Forelimb muscle (tissue), 1 donor: ENCODE data around the gene NAXE. TPM values are rescaled to one million over a fixed set of nuclear protein-coding genes. Genes with fewer than 3 reads are reported as not detected.
"Not testable (repeated sequence)": the region's sequence is repeated elsewhere in the genome, so short reads cannot be mapped to it uniquely, and the experiment has no call there.

ENCODE experiments used
- DNase-seq: peaks from one replicate; pipeline ENCODE4 v3.0.0-alpha.2; 2013; ENCODE audit warnings: low read depth
- polyA plus RNA-seq: library from polyadenylated mRNA; unstranded; fragments of 120-200 nt; gene quantifications from one replicate; pipeline ENCODE4 v1.2.1, GENCODE V29; 2013; ENCODE audit not compliant: insufficient read length

Gene NAXE
- polyA plus RNA-seq, 1 donor = 26.2 TPM

DNA sequence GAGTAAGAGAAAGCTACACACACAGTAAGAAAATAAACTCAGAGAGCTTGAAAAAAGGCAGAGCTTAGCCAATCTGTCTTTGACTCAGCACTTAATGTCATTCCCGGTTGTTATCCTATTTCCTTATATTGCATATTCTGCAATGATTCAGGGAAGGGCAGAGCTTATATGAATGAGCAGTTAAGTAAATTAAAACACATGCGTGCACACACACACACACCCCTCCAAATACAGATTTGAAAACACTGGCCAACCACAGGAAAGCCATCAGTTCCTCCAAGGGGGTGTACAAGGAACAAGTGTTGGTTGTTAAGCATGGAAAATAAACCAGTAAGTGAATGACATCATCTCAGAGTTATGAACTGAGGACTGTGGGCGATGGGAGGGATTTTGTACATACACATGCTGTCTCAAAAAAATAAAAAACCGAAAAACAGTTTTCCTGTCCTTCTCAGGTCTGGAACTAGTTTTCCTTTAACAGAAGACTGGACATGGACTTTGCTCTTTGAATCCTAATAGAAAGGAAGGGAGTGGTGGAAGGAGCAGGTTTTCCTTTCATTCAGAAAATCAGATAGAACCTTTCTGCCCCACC is 20.2 kb upstream of the NAXE start:
- peak; percentile 28 for DNase-seq

DNA sequence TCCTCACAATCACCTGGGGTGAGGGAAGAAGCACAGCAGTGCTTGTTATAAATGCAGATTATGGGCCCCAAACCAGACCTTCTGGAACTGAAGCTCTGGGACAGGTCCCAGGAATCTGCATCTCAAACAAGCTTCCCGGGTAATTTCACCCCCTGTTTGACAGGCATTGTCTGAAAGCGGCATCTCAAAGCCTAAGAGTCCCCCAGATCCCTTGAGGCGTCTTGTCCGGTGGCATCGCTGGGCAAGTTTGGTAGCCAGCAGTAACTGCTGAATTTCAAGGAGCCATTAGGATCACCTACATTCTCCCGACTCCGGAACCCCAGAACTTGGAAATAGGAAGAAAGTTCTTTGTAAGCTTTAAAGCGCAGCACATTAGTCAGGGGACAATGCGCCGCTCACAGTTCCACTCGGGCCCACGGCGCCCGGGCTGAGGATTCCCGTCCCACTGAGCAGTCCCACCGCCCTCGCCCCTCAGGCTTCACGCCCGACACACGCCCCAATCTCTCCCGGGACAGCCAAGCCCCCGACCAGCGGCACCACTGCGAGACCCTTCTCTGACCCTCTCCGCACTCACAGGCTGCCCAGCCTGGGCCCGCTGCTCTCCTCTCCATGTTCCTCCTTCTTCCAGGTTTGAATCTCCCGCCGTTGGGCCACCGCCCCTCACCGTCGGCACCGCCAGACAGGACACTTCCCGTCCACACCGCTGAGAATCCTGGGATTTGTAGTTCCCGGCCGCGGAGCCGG is 19.5 kb upstream of the NAXE start, which contains the start of gene IQGAP3:
IQGAP3 (minus strand) TSS at position 647 of the 744 bp plus-strand sequence; CDS start at position 611, 36 bp downstream.
- DNase-seq = peak; percentile 47

DNA sequence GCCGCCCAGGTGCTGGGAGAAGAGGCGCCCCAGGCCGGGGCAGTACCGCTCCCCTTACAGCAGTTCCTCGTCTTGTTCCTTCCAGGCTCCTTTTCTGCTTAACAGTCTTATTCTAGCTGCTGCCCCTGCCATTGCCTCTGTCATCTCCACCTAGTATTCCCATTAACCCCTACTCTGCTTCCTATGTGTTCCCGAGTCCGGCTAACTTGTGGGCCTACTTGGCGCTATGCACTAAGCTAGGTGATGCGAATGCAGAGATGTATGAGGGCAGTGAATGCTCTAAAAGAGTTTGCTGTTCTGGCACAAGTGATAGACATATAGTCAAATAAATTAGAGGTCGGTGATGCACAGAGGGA is 18.9 kb upstream of the NAXE start:
- DNase-seq = no peak

DNA sequence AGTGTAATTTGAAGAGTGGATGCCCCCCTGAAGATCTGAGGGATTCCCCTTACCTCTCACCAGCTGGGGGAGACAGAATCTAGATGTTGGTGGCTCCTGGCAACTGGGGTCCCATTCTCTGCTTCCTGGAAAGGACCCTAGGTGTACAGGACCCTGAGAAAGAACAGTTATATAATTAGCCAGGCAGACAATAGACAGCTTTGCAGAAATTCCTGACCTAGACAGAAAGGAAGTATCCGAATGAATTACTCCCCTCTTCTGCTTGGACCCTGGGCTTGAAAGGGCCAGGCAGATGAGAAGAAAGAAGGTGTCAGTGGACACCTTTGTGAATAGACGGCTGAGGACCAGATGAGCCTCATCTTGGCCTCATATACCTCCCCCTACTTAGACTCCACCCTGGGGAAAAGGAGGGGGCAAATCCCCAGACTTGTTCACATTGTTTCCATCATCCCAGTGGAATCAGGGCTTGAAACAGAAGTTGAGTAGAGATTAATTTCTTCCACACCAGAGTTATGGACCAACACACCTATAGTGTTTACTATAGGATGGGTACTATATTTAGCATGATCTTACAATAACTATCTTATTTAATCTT is 17.4 kb upstream of the NAXE start:
- DNase-seq = no peak

DNA sequence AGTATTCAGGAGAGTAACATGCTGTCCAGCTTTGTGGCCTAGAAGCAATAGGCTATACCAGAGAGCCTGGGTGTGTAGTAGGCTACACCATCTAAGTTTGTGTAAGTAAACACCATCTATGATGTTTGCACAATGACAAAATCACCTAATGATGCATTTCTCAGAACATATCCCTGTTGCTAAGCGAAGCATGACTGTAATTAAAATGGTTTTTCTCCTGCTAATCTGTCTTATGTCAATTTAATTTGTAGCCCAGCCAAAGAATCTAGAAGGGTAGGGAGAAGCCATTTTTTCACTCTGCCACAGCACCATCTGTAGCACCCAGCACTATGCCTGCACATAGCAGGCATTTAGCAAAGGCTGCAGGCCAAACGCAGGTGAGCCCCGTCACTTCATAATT is 14.0 kb upstream of the NAXE start:
- DNase-seq = no peak

DNA sequence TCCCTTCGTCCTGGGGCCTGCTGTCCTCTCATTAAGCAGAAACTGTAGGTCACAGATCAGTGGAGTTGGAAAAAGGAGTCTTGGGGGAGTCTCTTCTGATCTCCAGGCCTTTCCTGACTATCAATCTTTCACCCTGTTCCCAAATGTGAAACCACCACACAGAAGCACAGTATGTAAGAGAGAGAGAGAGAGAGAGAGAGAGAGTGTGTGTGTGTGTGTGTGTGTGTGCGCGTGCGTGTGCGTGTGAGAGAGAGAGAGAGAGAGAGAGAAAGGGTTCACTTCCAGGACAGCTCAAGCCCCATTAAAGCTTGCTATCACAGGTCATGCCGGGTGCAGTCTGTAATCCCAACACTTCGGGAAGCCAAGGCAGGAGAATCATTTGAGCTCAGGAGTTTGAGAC is 13.5 kb upstream of the NAXE start:
- DNase-seq = no peak

DNA sequence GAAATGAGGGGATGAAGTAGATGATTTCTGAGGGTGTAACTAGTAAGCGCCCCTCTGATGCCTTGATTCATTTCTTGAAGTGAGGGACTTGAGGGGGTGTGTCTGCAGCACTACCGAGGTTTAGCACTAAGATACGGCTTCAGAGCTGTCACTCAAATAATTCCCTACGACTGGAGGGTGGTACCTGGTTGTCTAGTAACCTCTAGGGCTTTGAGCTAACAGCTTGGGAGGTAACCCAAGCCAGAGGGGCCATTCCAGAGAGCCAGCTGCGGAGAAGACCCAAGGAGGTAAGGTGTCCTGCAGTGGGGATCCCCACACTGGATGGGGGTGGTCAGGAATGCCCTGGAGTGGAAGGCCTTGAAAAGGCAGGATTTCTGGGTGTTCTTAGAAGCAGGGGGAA is 12.1 kb upstream of the NAXE start, which contains the start of gene TTC24:
TTC24 (plus strand) TSS at position 252 of the 400 bp plus-strand sequence. CDS start 1,642 bp downstream, outside the sequence.
- no peak for DNase-seq

DNA sequence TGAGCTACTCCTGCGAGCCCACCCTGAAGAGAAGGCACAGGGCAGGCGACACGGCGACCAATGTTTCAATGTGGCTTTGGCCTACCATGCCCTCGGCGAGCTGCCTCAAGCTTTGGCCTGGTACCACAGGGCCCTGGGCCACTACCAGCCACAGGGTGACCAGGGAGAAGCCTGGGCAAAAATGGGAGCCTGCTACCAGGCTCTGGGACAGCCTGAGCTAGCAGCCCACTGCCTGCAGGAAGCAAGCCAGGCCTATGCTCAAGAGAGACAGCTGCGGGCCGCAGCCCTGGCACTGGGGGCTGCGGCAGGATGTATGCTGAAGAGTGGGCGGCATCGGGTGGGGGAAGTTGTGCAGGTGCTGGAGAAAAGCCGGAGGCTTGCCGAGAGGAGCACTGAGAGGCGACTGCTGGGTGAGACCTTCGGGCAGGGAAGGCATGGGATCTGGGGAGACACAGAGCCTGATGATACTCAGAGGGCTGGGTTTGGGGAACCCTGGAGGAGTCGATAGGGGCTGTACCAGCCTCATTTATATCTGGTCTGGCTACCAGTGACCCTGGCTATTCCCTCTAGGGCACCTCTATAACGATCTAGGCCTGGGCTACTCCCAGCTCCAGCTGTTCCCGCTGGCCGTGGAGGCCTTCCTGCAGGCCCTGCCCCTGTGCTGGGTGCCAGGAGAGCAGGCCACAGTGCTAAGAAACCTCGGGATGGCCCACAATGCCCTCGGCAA is 9.8 kb upstream of the NAXE start:
- no peak for DNase-seq

DNA sequence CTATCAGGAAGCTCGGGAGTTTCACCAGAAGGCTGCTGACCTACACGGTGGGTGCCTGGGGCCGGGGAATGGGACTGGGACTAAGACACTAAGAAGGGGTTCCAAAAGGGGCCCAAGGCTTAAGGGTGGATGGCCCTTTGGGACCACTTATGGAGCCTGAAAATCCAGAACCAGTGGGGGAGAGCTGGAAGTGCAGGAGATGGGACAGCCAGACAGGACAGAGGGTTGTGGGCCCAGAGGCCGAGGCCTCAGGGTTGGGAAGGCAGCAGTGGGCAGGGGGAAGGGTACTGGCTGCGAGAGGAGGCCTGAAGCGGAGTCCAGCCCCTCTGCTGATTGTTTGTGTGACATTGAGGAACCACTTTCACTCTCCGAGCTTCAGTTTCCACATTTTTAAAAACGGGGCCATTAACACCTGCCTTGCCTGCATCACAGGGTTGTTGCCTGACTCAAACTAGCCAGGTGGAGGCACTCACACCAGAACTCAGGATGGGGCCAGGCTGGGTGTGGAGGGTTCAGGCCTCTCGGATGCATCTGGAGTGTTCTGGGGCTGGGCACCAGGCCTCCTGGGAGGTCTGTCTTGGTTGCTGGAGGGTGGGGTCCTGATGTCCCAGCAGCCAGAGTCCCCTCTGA is 9.1 kb upstream of the NAXE start:
- no peak for DNase-seq

DNA sequence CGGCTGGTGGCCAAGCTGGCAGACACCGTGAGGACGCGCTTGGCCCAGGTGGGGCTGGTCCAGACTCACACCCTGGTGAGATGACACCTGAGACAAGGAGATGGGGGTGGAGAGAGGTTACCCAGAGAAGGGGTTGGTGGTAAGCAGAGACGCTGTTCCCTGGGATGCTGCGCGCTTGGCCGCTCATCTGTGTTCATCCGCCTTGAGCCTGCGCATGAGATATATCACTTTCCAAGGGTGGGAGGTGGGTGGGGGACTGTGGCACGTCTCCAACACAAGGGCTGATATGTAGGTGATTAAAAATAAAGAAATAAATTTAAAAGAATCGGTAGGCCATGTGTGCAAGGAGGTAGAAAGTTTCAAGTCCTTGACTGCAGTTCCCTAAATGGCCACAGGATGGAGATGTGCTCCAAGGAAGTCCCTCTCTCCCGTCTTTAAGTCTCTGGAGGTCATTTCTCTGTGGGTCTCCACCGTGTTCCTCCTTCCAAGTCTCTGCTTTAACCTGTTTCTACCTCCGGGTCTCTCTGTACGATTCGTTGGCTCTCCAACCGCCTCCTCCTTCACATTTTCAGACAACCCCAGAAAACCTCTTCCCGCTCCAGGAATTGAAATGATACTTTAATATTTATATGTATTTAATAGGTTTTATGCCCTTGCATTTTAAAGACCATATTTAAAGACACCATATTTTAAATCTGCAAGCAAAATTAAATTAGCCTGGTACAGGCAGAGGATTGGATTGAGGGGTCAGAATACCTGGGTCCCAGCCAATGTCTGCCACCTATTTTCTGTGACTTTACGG is 7.6 kb upstream of the NAXE start:
- DNase-seq = peak; percentile 50

DNA sequence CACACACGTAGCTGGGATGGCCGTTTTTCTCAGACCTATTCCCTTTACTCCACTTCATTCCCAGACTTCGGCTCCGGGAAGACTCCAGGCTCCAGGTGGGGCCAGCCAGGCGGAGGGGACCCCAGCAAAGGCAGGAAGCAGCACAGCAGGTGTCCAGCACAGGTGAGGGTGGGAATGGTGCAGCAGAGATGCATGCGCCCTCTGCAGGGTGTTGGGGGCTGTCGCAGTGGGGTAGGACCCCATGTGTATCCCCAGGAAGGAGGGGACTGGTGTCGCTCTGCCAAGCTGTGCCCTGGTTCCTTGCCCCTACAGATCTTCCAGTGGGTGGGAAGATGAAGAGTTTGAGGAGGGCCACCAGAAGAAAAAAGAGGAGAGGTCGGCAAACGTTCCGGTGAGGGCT is 6.8 kb upstream of the NAXE start:
- no peak for DNase-seq

DNA sequence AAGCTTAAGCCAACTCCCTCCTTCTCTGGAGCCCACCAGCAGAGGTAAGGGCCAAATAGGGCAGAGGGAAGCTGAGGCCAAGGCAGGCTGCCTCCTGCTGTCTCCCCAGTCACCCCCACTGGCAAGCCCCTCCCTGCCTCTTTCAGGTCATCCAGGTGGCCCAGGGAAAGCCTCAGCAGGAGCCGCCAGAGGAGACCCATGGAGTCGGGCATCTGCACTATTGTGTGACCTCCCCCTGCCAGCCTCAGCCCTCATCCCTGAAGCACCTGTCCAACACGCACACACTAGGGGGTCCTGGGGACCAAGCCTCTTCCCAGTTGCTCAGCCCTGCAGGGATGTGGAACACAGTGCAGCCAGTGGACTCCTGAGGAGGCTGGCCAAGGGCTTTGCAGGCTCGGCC is 5.3 kb upstream of the NAXE start:
- no peak for DNase-seq

DNA sequence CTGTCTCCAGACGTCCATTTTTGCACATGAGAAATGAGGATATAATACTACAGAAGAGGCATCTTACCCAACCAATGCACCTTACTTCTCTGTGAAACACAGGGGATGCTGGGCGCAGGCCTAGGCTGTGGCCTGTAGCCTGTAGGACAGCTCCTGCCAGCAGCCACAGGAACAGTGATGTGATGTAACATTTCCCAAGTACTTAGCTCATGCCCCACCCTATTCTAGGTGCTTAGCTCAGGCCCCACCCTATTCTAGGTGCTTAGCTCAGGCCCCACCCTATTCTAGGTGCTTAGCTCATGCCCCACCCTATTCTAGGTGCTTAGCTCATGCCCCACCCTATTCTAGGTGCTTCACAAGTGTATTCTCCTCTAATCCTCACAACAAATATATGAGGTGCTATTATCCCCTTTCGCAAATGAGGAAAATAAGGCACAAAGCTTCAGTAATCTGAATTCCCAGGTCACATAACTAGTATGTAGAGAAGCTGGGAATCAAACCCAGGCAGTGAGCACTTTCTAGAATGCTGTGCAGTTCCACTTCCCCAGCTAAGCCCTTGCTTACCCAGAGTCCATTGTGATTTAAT is 4.6 kb upstream of the NAXE start:
- no peak for DNase-seq

DNA sequence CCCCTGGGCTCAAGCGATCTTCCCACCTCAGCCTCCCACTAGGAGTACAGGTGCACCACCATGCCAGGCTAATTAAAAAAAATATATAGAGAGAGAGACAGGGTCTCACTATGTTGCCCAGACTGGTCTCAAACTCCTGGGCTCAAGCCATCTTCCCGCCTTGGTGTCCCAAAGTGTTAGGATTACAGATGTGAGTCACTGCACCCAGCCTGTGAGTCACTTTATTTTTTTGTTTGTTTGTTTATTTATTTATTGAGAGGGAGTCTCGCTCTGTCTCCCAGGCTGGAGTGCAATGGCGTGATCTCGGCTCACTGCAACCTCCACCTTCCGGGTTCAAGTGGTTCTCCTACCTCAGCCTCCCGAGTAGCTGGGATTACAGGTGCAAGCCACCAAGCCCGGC is 3.6 kb upstream of the NAXE start:
- DNase-seq = not testable (repeated sequence)

DNA sequence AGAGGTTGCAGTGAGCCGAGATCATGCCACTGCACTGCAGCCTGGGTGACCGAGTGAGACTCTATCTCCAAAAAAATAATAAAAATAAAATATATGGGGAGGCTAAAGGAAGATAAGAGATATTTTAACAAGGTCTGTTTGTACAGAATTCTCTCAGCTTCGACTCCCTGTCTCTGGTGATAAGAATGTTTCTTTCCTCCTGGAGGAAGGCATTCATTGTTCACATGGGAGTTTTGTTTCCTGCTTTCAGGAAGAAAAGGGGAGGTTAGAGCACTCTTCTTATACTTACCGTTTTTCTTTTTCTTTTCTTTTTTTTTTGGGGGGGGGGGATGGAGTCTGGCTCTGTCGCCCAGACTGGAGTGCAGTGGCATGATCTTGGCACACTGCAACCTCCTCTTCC is 2.0 kb upstream of the NAXE start:
- DNase-seq = no peak

DNA sequence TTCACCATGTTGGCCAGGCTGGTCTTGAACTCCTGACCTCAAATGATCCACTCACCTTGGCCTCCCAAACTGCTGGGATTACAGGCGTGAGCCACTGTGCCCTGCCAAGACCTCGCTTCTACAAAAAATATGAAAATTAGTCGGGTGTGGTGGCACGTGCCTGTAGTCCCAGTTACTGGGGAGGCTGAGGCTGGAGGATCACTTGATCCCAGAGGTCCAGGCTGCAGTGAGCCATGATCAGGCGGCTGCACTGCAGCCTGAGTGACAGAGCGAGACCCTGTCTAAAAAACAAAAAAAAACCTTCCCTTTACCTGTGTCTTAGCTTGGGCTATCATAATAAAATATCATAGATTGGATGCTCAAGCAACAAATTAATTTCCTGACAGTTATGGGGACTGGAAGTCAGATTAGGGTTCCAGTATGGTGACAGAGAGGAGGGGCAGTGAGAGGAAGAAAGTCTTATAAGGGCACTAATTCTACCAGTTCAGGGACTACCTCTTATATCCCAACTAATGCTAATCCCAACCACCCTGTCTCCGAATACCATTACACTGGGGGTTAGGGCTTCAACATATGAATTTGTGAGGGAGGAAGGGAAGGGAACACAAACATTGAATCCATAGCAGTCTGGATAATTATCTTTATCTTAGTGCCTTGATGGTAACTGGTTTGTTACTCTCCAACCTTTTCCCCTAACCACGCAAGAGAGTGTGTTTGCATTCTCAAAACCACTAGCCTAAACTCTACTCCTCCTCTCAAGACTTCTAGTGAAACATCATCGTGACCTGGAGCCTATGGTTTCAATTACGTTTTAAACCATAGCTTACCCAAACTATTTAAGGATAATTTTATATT is 1.0 kb upstream of the NAXE start:
- no peak for DNase-seq

DNA sequence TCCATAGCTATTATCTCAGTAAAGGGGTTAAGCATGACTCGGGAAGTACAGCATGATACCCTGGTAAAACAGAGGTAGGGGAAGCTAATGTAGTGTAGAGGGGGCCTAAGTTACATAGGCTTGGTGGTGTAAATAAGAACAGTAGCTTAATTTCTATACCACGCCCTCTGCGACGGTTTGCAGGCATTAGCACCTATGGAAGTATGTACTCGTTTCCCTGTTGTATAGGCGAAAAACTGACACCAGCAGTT is 470 bp upstream of the NAXE start:
- no peak for DNase-seq

DNA sequence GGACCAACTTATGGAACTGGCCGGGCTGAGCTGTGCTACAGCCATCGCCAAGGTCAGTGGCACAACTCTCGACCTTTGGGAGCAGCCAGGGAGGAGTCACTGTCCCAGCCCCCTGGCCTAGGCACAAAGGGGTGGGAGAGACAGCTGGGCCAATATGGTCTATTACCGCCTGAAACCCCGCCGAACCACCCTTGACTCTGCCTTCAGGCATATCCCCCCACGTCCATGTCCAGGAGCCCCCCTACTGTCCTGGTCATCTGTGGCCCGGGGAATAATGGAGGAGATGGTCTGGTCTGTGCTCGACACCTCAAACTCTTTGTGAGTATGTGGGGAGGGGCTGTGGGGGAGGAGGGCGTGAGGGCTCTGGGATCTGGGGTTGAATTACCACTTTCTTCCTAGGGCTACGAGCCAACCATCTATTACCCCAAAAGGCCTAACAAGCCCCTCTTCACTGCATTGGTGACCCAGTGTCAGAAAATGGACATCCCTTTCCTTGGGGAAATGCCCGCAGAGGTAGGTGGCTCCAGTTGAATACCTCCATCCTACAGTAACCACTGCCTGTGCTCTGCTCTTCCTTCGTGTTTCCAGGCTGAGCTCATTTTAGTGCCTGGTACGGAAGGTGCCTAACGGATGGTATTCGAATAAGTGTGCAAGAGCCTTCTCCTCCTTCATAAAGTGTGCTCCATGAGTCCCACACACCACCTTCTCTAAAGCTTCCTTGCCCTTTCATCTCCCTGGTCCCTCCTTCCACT is 758 bp downstream of the NAXE start:
- DNase-seq = no peak

DNA sequence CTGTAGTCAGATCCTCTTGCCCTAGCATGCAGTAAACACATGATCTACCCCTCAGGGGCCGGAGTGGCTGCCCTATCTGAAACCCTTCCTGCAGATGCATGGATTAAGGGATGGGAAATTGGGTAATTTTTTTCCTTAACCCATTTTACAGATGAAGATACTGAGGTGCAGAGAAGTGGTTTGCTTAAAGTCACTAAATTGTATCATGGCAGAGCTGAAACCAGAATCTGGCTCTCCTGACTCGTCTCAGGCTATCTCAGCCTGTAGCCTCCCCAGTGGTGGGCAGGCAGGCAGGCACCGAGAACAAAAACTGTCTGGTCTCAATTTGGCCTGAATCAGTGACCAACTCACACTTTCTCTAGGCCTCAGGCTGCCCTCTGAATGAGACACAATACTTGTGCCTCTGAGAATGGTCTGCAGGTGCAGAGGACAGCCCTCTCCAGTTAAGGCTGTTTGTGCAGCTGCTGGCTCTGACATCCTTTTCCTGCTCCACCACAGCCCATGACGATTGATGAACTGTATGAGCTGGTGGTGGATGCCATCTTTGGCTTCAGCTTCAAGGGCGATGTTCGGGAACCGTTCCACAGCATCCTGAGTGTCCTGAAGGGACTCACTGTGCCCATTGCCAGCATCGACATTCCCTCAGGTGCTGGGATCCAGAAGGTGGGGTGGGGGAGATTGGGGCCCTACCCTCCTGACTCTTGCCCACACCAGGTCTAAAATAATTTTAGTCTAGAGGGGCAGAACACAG is 1.5 kb downstream of the NAXE start:
- no peak for DNase-seq
